ENCODE data around the gene MSI2.

Gene MSI2

GRCh38 chr17:57247261-57247660 lies 9.1 kb upstream of the MSI2 start:
- no peak for TF ChIP-seq CTCF (conservative IDR thresholded peaks at IDR 0.05)
- no peak overlapping the region for H3K27ac ChIP-seq

- no peak for TF ChIP-seq CTCF (conservative IDR thresholded peaks at IDR 0.05)
- H3K27ac ChIP-seq: no peak overlapping the region
Observed at GRCh38 chr17:57247913-57248312, 8.4 kb upstream of the MSI2 start.

- no peak for TF ChIP-seq CTCF (conservative IDR thresholded peaks at IDR 0.05)
- no peak overlapping the region for H3K27ac ChIP-seq
Observed at GRCh38 chr17:57249520-57249919, 6.8 kb upstream of the MSI2 start.

GRCh38 chr17:57251211-57251787 lies 5.0 kb upstream of the MSI2 start:
- no peak overlapping the region for H3K27ac ChIP-seq
- TF ChIP-seq CTCF (conservative IDR thresholded peaks at IDR 0.05): no peak

- H3K27ac ChIP-seq: peak overlapping the region; percentile 13; the same call in 1 of the 2 replicates
- no peak for TF ChIP-seq CTCF (conservative IDR thresholded peaks at IDR 0.05)
Observed at GRCh38 chr17:57253362-57254065, 2.8 kb upstream of the MSI2 start.

- no peak for TF ChIP-seq CTCF (conservative IDR thresholded peaks at IDR 0.05)
- H3K27ac ChIP-seq: peak overlapping the region; percentile 87
Observed at GRCh38 chr17:57255182-57255775, 1.0 kb upstream of the MSI2 start.

GRCh38 chr17:57256708-57257112 lies 387 bp downstream of the MSI2 start:
- H3K27ac ChIP-seq: peak overlapping the region; percentile 87
- no peak for TF ChIP-seq CTCF (conservative IDR thresholded peaks at IDR 0.05)

Measured in VCaP (cell line).